Endothelial cell of hepatic sinusoid (primary cell): ENCODE measurements around the gene GPC5.

Experiments used
- in situ Hi-C: cut with HindIII; loops from 2 replicates; pipeline ENCODE4 v1.10.0; 2017; ENCODE audit warnings: low sequenced_read_pairs

GPC5 gene

DNA sequence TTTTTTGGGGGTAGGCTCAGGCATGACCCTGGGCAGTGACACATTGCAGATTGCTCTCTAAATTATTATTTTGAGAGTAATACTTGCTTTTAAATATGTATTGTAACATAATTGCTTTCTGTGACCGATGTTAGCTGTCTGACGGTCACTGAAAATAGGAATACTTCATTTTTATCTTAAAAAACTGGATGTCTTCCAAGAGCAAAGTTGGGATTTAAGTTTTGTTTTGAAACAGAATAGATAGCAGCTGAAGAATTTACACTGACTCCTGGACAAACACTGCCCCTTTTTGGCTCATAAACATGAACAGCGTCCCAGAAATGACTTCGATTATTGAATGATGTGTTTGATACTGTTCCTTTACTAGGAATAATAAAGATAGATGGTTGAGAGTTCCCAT is 535.9 kb downstream of the GPC5 start:
- in situ Hi-C loops, result no loop called here

DNA sequence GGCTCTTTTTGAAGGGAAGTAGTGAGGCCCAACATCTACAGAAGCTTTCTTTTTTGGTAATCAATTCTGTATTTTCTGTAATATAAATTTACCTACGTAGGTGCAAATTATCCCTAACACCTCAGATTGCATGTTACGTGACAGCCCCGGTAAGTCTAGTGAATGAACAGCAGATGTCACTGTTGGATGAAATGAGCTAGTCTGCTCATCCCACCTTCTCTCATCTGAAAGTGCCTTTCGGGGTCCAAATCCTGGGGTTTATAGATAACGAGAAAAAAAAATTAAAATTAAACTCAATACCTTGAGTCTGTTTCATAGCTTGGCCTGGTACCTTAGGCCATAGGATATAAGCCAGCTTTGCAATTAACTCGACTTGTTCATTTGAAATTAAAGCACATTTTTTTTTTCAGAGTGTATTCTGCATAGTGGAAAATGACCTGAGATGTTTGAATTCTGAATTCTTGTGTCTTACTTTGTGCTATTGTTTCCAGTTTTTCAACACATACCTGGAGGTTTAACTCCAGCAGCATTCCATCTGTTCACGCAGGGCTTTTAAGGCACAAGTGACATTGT is 548.2 kb downstream of the GPC5 start:
- in situ Hi-C loops, result no loop called here

DNA sequence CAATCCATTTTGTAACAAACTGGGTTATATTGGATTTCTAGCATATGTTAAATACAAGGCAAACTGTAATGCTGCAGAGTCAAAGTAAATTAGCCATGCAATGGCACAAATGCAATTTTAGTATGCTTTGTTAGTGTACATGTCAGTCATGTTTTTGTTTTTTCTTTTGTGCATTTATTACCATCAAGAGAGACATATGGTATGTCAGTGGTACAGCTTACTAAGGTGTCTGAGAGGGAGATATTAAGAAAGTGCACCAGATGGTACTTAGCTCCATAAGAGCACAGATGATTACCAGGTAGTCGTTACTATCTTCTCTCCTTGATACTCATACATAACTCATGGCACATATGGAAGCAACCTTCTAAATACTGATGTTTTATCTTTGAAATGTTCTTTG is 550.3 kb downstream of the GPC5 start:
- in situ Hi-C loops, result no loop called here

DNA sequence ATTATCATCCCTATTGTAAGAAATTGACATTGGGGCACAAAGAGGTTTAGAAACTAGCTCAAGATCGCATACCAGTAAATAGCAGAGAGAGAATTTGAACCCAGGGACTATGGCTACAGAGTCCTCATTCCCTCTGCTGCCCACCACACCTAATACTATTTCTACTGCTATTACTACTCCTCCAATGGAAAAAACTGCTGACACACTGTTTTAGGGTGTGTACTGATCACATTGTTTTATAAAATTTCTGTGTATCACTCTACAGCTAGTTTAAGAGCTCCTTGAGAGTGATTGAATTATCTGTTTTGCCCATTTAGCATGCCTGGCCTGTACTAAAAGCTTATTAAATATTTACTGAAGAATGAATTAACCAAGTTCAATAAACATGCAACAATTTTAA is 552.4 kb downstream of the GPC5 start:
- in situ Hi-C loops, result no loop called here

DNA sequence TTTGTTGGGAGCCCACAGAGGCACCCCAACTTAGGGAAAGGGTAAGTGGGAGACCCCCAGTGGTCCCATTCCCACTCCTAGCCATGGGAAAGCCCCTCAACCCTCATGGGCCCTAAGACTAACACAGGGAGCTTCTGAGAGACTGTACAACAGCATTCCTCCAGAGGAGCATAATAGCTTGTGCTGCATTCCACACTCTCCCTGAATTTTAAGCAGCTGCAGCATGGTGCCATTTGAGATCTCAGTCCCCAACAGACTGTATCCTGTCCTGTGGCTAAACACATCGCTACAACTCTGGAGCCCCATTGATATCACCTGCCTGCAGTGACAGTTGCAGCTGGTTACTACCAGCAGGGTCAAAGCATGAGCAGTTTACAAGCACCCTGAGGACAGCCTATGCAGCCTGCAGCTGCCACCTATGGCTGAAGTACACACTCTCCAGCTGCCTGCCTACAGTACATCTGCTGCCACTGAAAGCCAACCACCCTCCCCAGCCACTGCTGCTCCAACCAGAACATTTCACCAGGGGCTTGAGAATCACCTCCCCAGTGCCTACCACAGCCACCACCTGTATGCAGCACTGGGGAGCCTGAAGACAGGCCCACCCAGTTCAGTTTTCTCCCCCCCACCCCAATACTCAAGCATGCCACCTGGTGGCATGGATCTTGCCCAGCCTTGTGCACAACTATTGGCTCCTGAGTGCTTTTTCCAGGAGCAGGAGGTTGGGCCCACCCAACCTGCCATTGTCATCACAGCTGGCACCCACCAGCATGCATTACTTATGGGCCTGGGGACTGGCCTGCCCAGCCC is 557.3 kb downstream of the GPC5 start:
- in situ Hi-C loops, result no loop called here

DNA sequence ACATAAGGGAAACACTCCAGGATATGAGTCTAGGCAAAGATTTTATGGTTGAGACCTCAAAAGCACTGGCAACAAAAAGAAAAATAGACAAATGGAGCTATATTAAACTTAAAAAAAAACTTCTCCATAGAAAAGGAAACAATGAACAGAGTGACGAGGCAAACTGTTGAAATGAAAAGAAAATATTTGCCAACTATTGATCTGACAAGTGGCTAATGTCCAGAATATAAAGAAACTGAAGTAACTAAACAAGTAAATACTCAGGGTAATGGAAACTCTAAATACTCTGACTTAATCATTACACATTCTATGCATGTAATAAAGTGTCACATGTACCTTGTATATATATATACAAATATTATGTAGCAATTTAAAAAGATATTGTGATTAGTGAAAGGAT is 562.5 kb downstream of the GPC5 start:
- in situ Hi-C loops, result no loop called here

DNA sequence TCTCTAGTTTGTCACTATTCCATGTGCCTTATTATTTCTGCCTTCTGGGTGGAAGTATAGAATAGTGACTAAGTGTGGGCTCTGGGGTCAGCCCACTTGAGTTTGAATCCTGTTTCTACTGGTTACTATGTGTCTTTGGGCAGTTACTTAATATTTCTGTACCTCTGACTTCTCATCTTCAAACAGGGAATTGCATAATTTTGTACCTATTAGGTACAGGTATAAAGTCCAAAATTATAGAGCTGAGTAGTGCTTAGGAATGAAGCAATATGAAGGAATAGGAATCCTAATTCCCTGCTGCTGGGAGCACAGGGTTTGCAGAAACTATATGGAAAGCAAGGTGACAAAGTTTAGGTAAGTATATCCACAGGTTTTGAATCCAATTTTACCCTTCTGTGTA is 564.5 kb downstream of the GPC5 start:
- in situ Hi-C loops, result no loop called here

DNA sequence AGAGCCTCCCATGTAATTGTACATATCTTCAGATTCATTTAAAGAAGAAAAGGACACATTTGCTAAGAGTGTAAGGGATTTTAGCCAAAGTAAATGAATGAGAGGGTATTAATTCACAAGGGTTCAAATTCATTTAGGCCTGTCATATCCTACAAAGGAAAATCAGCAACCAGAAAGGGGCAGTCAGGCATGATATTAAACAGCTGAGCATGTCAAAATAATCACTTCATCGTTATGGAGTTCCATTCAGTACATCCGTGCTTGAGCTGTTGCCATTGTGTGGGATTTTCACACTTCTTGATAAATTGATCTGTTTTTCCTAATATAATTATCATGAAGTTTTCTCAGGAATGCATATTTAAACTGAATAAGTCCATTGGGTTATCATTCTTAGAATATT is 567.1 kb downstream of the GPC5 start:
- in situ Hi-C loops, result no loop called here

DNA sequence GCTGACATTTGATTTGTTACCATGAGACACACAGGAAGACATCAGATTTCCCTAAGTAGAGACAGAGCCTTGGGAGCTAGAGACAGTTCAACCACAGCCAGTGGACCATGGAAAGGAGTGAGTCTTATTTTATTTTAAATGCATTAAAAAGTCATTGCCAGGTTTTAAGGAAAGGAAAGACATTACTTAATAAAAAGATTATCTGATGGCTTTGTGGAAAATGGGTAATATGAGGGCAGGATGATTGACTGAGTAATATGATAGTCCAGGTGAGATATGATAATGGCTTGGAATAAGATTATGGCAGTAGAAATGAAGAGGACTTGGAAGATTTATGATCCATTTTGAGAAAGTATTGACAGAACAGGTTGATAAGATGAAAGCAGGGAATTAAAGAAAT is 580.1 kb downstream of the GPC5 start:
- in situ Hi-C loops, result no loop called here

DNA sequence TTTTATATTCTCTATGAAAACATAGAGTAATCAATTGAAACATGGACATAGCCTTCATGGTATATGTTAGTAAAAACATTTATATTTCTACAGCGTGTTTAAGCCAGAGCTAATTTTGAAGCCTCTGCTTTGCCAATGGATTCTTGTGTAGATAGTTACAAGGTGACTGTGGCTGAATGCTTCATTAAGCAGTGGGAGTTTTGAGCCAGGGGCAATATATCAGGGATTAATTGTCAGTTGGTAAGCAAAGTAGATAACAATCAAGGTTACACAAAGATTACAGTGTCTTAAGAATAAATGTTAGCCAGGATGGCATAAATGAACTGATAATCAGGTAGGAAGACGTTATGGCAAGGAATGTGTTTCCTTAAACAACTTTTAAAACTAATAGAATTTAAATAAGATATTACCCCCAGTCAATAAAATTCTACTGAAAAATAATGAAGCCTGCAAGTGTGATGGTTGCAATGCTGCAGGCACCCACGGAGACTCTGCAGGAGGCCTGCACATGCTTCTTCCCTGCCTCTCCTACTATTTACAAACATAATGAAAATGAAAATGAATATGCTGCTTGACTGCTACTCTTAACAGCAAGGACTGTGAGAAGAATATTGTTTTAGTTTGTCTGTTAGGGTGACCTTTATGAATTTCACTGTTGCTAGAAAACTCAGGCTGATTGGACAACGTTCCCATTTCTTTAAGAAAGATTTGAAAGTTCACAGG is 588.5 kb downstream of the GPC5 start:
- in situ Hi-C loops, result no loop called here

DNA sequence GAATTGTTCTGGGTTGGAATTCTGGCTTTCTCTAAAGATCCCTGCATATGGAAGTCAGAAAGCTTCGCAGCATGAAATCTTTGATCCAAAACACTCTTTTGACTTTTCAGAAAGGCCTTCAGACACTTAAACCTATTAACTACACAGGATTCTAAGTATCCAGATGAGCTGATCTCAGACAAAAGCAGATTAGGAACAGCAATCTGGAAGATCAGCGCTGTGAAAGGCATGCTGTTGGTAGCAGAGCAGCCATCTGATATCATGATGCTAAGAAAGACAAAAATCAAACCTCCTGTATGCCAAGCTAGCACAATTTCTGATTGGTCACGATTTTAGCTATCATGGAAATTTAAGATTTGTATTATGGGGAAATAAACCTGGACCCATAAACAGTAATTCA is 589.9 kb downstream of the GPC5 start:
- in situ Hi-C loops, result no loop called here

DNA sequence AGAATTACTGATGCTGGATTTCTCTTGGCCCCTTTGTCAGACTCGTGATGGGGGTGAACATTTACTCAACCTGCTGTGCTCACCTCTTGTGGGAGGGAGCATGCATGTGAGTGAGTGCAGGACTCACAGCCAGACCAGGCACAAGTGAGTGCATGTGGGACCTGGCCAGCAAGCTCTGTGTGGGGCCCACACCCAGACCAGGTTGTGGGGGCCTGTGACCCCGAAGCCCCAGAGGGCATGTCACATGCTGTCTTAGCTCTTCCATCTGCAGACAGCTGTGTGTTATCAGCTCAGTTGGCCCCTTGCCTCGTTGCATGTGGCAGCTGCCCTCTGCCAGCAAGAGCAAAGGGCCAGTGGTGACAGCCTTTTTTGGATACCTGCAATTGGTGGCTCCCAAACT is 614.4 kb downstream of the GPC5 start:
- in situ Hi-C loops, result no loop called here

DNA sequence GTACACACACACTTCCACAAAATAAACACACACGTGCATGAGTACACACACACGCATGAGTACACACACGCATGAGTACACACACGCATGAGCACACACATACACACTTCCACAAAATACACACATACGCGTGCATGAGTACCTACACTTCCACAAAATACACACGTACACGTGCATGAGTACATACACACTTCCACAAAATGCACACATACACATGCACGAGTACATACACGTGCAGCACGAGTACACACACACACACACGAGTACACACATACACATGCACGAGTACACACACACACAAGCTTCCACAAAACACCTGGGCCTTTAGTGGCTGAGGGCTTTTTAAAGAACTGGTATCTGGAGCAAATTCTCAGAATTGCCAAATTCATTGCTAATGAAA is 619.3 kb downstream of the GPC5 start:
- in situ Hi-C loops, result no loop called here

DNA sequence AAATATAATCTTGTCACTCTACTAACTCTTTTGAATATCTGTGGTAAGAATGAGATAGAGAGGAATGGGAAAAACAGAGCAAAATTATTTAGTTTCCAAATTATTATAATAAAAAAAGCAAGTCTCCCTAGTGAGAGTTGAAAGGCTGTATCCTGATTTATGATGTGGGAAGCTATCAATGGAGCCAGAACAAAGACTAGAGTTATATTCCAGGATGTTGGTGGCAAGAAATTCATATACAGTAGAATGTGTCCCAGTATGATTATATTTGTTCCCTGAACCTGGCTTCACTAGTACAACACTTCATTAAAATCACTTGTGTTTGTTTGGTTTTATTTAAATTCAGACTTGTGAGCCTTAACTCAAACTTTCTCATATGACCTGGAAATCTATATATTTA is 630.3 kb downstream of the GPC5 start:
- in situ Hi-C loops, result no loop called here

DNA sequence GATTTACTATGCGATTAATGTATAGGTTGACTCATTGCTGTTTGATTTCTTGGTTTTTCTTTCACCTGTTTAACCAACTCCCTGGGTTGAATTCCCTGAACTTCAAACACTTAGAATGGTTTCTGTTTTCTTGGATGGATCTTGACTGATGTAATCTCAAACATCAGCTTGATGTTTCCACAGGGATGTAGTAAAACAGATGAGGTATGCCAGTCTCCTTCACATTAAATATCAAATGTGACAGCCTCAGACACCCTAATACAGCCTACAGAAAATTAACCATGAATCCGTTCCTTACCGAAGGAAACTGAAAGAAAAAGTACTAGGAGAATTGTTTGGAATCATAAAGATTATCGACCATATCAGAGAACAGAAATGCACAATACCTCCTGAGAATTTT is 631.2 kb downstream of the GPC5 start:
- in situ Hi-C loops, result no loop called here

DNA sequence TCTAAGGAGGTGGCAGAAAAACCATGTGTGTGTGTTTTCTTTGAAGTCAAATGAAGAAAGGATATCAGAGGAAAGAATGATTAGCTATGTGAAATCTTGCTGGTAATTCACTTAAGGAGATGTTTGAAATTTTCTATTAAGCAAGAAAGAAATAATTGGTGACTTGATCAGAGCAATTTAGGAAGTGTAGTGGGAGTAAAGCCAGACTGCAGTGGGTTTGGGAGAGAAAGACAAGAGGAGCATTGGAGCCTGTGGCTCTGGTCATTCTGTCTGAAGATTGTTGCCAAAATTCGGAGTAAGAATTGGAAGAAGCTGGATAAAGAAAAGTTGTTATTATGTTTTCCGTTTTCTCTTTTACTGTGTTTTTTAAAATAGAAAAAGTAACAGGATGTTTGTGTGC is 640.5 kb downstream of the GPC5 start:
- in situ Hi-C loops, result no loop called here

DNA sequence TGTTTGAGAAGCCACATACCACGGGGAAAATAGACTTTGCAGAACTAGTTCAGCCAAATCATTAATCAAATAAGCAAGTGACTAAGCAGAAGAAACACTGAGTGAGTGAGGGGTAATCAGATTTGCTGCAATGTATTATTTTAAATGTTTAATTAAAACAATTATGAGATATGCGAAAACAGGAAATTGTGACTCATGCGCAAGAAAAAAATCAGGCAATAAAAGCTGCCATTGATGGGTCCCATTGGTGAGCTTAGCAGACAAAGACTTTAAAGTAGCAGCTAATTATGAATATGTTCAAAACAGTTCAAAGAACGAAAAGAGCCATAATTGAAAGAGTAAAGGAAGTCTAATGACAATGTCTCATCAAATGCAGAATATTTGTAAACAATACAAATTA is 644.1 kb downstream of the GPC5 start:
- in situ Hi-C loops, result no loop called here

DNA sequence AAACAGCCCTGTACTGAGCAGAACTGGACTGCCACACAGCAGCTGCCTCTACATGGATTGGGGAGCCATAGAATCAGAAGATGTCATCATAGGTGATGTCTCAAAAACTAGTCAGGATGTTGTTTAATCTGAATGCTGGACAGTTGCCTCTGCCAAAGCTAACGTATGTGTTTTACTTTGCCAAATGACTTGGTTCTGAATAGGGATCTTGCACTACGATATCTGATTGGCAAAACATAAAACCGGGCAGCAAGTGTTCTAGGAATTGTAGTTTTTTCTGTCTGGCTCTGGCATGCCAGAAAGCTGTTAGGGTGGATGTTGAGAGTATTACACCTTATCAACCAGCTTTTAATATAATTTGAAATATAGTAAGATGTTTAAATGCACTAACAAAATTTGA is 645.9 kb downstream of the GPC5 start:
- in situ Hi-C loops, result no loop called here

DNA sequence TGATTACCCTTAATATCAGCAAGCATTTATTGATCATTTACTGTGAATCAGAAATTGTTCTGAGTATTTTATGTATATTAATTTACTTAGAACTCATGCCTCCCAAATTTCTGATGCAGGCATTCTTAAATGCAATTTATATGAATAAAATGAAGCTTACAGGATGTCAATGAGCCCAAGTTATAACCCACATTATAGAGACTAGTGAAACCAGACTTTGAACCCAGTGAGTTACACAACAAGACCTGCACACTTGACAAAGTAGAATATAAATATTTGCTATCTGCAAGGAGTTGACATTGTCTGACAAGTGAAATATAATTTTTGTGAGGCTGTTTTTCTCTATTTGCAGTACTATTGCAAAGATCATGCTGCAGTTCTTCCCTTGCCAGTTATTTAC is 656.0 kb downstream of the GPC5 start:
- in situ Hi-C loops, result no loop called here

DNA sequence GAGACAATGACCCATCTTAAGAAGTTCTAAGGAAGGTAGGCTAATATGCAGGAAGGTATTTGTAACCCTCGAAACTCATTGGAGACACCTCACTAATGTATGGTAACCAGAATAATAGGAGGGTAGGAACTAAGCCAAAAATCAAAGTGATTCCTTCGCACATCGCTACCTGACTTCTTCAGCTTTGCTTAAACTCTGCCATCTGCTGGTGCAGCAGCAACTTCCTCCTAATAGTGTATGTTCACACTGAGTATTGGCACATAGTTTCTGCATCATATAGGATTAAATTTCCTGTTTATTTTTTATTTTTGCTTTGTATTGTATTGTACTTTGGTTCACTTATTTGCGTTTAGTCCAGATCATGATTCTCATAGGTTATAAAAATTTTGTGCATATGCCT is 676.2 kb downstream of the GPC5 start:
- in situ Hi-C loops, result no loop called here

DNA sequence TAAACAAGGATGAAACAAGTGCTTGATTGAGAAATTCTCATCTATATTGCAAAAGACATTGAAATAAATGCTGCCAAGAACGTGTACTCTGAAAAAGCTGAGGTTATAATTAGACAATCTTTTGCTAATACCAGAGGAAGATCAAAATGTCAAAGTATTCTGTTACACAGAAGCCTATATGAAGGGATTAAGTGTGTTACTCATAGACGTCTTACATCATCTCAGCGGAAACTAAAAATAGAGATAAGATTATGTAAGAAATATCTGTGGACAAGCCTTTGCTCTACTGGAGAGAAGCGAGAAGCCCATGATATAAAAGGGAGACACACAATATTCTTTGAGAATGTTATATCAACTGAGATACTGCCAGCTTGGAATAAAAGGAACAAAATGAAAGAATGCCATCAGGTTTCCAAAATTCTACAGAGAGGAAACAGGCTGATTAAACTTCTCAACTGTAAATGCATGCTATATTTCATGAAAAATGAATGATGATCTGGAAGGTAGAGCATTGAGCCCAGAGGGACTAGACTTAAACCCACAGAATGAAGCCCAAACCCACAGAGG is 699.0 kb downstream of the GPC5 start:
- in situ Hi-C loops, result no loop called here

DNA sequence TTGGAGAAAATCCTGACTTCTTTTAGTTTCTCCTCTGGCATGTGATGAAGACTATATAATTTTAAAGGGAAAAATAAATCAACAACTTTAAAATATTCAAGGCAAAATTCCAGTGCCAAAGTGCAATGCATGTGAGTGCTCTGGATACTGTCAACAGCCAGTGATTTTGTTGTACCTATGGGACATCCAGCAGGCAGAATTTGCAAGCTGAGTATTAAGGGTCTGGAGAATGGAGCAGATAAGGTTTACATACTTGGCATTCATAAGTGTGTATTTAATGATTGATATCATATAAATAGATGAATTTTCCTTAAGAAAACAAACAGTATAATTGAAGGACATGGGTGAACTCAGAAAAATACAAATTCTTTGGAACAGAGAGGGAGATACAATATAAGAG is 703.4 kb downstream of the GPC5 start:
- in situ Hi-C loops, result no loop called here
